Measurements from ENCODE around the gene RAB7B. TPM values are rescaled to one million over a fixed set of nuclear protein-coding genes. Genes with fewer than 3 reads are reported as not detected.

RAB7B gene
- total RNA-seq, 4 donors from 2014 or later = 0.26 to 22.5 (median 8.0) TPM

DNA sequence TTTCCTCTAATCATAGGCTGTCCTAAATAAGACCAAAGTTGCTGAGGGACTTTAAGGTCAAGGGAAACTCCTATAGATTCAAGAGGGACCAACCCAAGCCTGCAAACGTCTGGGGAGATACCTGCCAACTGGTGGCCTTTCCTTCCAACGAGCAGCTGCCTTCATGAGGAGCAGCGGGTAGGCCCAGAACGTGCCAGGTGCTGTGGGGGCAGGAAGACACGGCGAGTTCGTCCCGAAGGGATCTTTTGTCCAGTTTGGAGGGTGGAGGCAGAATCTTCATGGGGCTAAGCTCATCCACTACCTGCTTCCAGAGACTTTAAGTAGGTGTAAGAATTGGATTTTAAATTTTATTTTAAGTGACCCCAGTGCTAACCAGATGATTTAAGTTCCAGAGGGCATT is 34.0 kb downstream of the RAB7B start:
- DNase-seq = no peak
- no peak for TF ChIP-seq POLR2A (IDR thresholded peaks at IDR 0.05)
- TF ChIP-seq, protein P1, sequence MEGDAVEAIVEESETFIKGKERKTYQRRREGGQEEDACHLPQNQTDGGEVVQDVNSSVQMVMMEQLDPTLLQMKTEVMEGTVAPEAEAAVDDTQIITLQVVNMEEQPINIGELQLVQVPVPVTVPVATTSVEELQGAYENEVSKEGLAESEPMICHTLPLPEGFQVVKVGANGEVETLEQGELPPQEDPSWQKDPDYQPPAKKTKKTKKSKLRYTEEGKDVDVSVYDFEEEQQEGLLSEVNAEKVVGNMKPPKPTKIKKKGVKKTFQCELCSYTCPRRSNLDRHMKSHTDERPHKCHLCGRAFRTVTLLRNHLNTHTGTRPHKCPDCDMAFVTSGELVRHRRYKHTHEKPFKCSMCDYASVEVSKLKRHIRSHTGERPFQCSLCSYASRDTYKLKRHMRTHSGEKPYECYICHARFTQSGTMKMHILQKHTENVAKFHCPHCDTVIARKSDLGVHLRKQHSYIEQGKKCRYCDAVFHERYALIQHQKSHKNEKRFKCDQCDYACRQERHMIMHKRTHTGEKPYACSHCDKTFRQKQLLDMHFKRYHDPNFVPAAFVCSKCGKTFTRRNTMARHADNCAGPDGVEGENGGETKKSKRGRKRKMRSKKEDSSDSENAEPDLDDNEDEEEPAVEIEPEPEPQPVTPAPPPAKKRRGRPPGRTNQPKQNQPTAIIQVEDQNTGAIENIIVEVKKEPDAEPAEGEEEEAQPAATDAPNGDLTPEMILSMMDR (IDR thresholded peaks at IDR 0.05) = no peak
- intact Hi-C loops (cut with DNase I; ENCODE audit: low total_unique reads) = no loop called here

DNA sequence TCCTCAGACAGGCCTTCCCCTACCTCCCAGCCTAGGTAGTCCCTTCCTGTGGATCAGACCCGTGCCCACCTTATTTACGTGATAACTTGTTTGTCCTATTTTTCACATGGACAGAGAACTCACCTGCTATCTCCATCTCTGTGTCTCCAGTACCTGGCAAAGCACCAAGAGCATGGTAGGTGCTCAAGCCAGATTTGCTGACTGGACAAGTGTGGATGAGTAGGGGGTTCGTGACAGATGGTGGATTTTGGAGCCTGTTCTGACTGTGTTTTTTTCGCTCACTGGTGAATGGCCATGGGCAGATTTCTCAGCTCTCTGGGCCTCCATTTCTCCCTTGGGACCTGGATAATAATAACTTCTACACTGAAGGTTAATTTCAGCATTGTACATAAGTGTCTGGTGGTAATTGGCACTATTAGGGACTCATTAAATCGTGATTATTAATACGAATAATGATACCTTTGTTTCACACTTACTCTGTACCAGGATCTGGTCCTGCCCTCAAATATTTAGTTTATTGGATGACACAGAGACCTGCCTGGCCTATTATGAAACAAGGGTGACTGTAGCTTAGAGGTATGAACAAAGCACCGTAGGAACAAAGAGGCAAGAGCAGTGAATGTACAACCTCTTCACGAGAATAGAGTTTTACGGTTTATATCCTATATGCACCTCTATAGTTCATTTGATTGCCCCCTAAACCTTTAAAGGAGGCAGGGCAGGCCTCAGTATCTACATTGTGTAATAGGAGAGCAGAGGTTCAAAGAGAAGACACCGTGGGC is 35.5 kb downstream of the RAB7B start:
- intact Hi-C loops (cut with DNase I; ENCODE audit: low total_unique reads) = no loop called here
- no peak for DNase-seq
- H3K36me3 ChIP-seq = no peaks in the 10 kb centered on the region
- no peaks in the 10 kb centered on the region for H3K27me3 ChIP-seq
- H3K27ac ChIP-seq = no peak overlapping the region
- H3K4me1 ChIP-seq = no peaks in the 10 kb centered on the region
- H3K4me3 ChIP-seq = no peak overlapping the region
- TF ChIP-seq, protein P1 (IDR thresholded peaks at IDR 0.05) = no peak
- TF ChIP-seq POLR2A (IDR thresholded peaks at IDR 0.05) = no peak
- H3K9me3 ChIP-seq = no peaks in the 10 kb centered on the region

More for the DNA sequence above, 34.0 kb downstream of the RAB7B start:
- H3K27ac ChIP-seq = no peak overlapping the region
- H3K4me1 ChIP-seq = no peaks in the 10 kb centered on the region
- H3K4me3 ChIP-seq = no peak overlapping the region
- H3K36me3 ChIP-seq = no peaks in the 10 kb centered on the region
- no peaks in the 10 kb centered on the region for H3K27me3 ChIP-seq
- no peaks in the 10 kb centered on the region for H3K9me3 ChIP-seq

DNA sequence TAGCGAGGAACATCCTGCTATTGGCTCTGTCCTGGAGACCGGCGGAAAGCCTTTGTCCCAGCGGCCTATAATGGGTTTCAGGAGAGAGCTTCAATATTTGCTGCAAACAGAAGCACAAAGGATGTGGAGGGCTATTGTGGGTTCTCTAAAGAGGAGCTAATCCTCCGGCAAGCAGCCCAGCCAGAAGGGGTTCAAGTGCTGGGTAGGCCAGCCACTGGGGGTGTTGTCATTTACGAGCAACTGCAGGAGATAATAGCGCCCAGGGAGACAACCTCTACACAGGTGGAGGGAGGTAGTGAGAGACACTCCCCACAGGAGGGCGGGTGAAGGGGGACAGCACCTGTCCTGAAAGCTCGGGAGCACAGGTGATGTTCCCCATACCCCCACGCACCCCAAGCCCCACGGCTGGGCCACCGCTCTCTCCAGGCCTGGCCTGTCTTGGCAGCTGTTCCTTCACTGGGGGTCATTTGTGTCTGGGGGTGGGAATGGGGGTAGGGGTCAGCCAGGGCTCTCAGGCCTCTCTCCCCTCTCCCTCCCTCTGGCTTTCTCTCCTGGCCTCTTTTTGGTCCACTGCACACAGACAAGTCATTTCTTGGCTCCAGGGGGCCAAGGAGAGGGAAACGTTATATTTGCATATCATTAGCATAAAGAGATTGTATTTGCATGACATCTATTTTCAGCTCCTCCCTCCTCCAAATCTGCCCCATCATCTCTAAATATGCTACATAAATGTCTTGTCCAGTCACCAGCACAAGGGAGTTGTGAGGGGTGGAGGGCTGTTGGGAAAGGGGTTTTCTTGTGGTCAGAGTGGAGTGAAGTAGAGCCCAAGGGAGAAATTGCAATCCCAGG is 37.9 kb downstream of the RAB7B start:
- no peaks in the 10 kb centered on the region for H3K4me1 ChIP-seq
- no peak for DNase-seq

DNA sequence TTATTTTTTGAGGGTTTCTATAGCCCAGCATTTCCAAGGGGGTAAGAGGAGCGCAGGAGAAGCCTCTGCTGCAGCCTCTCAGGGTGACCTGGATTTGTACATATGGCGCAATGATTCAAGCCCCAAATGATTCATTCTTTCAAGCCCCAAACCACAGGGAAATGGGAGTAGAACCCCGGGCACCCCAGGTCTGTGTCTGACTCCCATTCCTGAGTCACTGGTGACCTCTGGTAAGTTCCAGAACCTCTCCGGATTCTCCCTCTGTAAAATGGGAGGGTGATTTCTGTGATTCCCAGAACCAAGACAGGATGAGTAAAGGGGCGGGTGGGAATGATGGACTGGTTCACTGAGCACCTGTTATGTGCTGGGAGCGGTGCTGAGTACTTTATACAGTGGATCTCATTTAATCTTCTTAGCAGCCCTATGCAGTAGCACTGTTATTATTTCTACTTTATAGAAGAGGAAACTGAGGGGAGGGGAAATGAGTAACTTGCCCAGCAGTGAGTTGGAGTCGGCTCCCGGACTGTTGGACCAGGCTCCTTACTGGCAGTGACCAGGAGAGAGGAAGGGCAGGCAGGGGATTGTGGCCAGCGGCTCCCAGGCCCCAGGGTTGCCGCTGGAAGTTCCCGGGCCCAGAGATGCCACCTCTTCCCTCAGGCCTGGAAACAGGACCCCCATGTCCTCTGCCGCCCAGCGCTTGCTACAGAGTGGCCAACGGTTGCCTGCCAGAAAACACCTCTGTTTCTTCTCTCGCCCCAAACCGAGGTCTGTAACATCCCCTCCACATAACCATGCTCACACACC is 39.6 kb downstream of the RAB7B start:
- Histone ChIP-seq H3K27me3 (no peaks in the 10 kb centered on the region), H3K9me3 (no peaks in the 10 kb centered on the region), H3K4me1 (no peaks in the 10 kb centered on the region), H3K4me3 (no peak overlapping the region), H3K27ac (no peak overlapping the region), H3K36me3 (no peaks in the 10 kb centered on the region)
- intact Hi-C loops (cut with DNase I; ENCODE audit: low total_unique reads) = no loop called here
- DNase-seq = no peak
- TF ChIP-seq POLR2A (IDR thresholded peaks at IDR 0.05) = no peak
- TF ChIP-seq, protein P1 (IDR thresholded peaks at IDR 0.05) = no peak

More for the DNA sequence above, 37.9 kb downstream of the RAB7B start:
- intact Hi-C loops (cut with DNase I; ENCODE audit: low total_unique reads) = no loop called here
- H3K27ac ChIP-seq = no peak overlapping the region
- H3K27me3 ChIP-seq = no peaks in the 10 kb centered on the region
- no peaks in the 10 kb centered on the region for H3K36me3 ChIP-seq
- TF ChIP-seq POLR2A (IDR thresholded peaks at IDR 0.05) = no peak
- TF ChIP-seq, protein P1 (IDR thresholded peaks at IDR 0.05) = no peak
- no peak overlapping the region for H3K4me3 ChIP-seq
- no peaks in the 10 kb centered on the region for H3K9me3 ChIP-seq

Data from uterus (tissue), 4 donors.